Measurements from ENCODE around the gene MEF2B. TPM values are rescaled to one million over a fixed set of nuclear protein-coding genes. Genes with fewer than 3 reads are reported as not detected.

Gene MEF2B
- polyA plus RNA-seq, 1 donor from 2014 or later = 0.22 TPM

GRCh38 chr19:19098084-19098702 lies 71.9 kb downstream of the MEF2B start:
- H4K20me1 ChIP-seq (ENCODE audit: insufficient read depth) = no peaks in the 10 kb centered on the region
- H2AFZ ChIP-seq (ENCODE audit: low read depth, low read length) = no peak overlapping the region
- no peak overlapping the region for H3K4me2 ChIP-seq (ENCODE audit: low read length)
- H3K36me3 ChIP-seq (ENCODE audit: insufficient read depth, low read length) = no peaks in the 10 kb centered on the region
- H3K27me3 ChIP-seq (ENCODE audit: insufficient read depth, low read depth, low read length) = no peaks in the 10 kb centered on the region
- H3K27ac ChIP-seq (ENCODE audit: low read length) = no peak overlapping the region
- no peak overlapping the region for H3K4me3 ChIP-seq (ENCODE audit: low read length)
- H3K9me3 ChIP-seq (ENCODE audit: low read length) = no peaks in the 10 kb centered on the region
- H3K9ac ChIP-seq (ENCODE audit: low read length) = no peak overlapping the region
- no peaks in the 10 kb centered on the region for H3F3A ChIP-seq (ENCODE audit: insufficient read depth, low read length, poor library complexity, severe bottlenecking)
- no peaks in the 10 kb centered on the region for H3K79me2 ChIP-seq (replicated peaks; ENCODE audit: insufficient read depth, low read length)
- no peaks in the 10 kb centered on the region for H3K9me2 ChIP-seq (ENCODE audit: insufficient read depth, low read length)
- TF ChIP-seq MXI1 (conservative IDR thresholded peaks at IDR 0.05; ENCODE audit: poor library complexity, severe bottlenecking) = no peak
- no peak for TF ChIP-seq EP300 (conservative IDR thresholded peaks at IDR 0.05; ENCODE audit: poor library complexity, severe bottlenecking)
- no peak for TF ChIP-seq TAF1 (IDR thresholded peaks at IDR 0.05; ENCODE audit: low read depth)
- no peak for TF ChIP-seq CTCF (IDR thresholded peaks at IDR 0.05; ENCODE audit: poor library complexity, severe bottlenecking)
- TF ChIP-seq REST (IDR thresholded peaks at IDR 0.05; ENCODE audit: borderline replicate concordance) = no peak
- no peak for TF ChIP-seq EZH2 (IDR thresholded peaks at IDR 0.05; ENCODE audit: borderline replicate concordance, insufficient read depth, low read length, poor library complexity, severe bottlenecking)
- no peak for TF ChIP-seq POLR2AphosphoS5 (IDR thresholded peaks at IDR 0.05)

GRCh38 chr19:19096641-19097627 lies 73.1 kb downstream of the MEF2B start:
- H3F3A ChIP-seq (ENCODE audit: insufficient read depth, low read length, poor library complexity, severe bottlenecking) = no peaks in the 10 kb centered on the region
- H3K36me3 ChIP-seq (ENCODE audit: insufficient read depth, low read length) = no peaks in the 10 kb centered on the region
- H3K4me2 ChIP-seq (ENCODE audit: low read length) = no peak overlapping the region
- no peaks in the 10 kb centered on the region for H3K9me3 ChIP-seq (ENCODE audit: low read length)
- H3K27me3 ChIP-seq (ENCODE audit: insufficient read depth, low read depth, low read length) = no peaks in the 10 kb centered on the region
- H3K9ac ChIP-seq (ENCODE audit: low read length) = no peak overlapping the region
- no peaks in the 10 kb centered on the region for H4K20me1 ChIP-seq (ENCODE audit: insufficient read depth)
- no peak overlapping the region for H2AFZ ChIP-seq (ENCODE audit: low read depth, low read length)
- TF ChIP-seq TAF1 (IDR thresholded peaks at IDR 0.05; ENCODE audit: low read depth) = no peak
- no peak for TF ChIP-seq REST (IDR thresholded peaks at IDR 0.05; ENCODE audit: borderline replicate concordance)
- no peak for TF ChIP-seq EP300 (conservative IDR thresholded peaks at IDR 0.05; ENCODE audit: poor library complexity, severe bottlenecking)
- TF ChIP-seq RAD21 (conservative IDR thresholded peaks at IDR 0.05) = no peak
- no peak for TF ChIP-seq MXI1 (conservative IDR thresholded peaks at IDR 0.05; ENCODE audit: poor library complexity, severe bottlenecking)
- no peak for TF ChIP-seq EZH2 (IDR thresholded peaks at IDR 0.05; ENCODE audit: borderline replicate concordance, insufficient read depth, low read length, poor library complexity, severe bottlenecking)
- H3K4me3 ChIP-seq (ENCODE audit: low read length) = no peak overlapping the region
- no peaks in the 10 kb centered on the region for H3K9me2 ChIP-seq (ENCODE audit: insufficient read depth, low read length)
- H3K79me2 ChIP-seq (replicated peaks; ENCODE audit: insufficient read depth, low read length) = no peaks in the 10 kb centered on the region
- H3K27ac ChIP-seq (ENCODE audit: low read length) = no peak overlapping the region
